Skin of body (tissue), 2 donors: Measurements from ENCODE around the gene LRRC37A3. TPM values are rescaled to one million over a fixed set of nuclear protein-coding genes. Genes with fewer than 3 reads are reported as not detected.
A peak's percentile ranks its signal among the peaks of the same experiment; 100 is the strongest.
"Not testable (repeated sequence)": the region's sequence is repeated elsewhere in the genome, so short reads cannot be mapped to it uniquely, and the experiment has no call there.

Experiments
- DNase-seq: peaks from one replicate; lab custom pipeline; 2025; lab: John Stamatoyannopoulos, UW
- total RNA-seq: library from RNA; depleted of rRNA; stranded (reverse); fragments of >200 nt; gene quantifications from one replicate; pipeline ENCODE4 v1.2.3, GENCODE V29; 2014

The LRRC37A3 gene
- total RNA-seq, 1 donor from 2014 or later, result 10.6 TPM

DNA sequence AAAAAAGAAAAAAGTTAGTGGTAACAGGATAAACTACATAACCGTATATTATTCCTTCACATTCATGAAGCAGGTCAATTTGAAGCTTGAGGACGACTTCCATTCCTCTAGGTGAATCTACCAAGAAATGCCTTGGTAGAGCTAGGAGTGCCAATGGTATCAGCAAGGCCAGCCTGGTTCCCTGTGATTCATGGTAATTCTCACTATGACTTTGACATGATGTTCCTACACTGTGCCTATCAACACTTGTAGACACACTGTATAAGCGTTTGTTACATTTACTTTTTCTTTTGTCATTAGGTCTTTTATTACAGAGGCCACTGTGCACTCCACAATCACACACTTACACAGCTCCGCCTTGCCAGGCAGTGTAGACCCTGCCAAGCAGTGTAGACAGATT is 7.2 kb upstream of the LRRC37A3 start:
- DNase-seq, result not testable (repeated sequence)

DNA sequence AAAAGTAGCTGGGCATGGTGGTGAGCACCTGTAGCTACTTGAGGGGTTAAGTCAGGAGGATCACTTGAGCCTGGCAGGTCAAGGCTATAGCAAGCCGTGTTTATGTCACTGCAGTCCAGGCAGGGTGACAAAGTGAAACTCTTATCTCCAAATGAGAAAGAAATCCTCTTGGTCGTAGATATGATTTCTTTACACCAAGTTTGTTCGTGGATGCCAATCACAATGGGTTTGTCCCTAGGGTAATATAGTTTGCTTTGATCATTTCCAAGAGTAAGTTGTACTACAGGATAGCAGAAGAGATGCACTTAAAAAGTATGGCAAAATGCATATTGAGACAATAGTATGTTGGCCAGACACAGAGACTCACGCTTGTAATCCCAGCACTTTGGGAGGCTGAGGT is 6.0 kb upstream of the LRRC37A3 start:
- DNase-seq, result not testable (repeated sequence)

GRCh38 chr17:64923051-64923568 is 3.8 kb upstream of the LRRC37A3 start:
- DNase-seq, result not testable (repeated sequence)

DNA sequence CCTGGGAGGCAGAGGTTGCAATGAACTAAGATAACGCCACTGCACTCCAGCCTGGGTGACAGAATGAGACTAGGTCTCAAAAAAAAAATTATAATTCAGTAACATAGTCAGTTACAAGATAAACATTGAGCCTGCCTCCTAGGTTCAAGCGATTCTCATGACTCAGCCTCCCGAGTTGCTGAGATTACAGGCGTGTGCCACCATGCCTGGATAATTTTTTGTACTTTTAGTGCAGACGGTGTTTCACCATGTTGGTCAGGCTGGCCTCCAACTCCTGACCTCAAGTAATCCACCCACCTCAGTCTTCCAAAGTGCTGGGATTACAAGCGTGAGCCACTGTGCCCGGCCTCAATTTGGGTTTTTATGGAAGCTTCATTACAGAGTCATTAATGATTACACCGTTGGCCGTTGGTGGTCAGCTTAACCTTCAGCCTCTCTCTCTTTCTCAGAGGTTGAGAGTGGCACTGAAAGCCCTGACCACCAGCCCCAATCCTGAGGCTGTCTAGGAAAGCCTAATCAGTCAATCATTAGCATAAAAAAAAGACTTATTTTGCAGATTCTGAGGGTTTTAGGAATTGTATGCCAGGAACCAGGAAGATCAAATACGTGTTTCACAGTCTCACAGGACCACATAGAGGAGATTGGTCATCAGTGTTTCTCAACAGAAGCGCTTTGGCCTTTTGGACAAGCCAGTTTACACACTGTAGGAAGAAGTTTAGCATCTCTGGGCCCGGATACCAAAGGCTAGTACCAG is 1.3 kb upstream of the LRRC37A3 start:
- DNase-seq, result no peak

DNA sequence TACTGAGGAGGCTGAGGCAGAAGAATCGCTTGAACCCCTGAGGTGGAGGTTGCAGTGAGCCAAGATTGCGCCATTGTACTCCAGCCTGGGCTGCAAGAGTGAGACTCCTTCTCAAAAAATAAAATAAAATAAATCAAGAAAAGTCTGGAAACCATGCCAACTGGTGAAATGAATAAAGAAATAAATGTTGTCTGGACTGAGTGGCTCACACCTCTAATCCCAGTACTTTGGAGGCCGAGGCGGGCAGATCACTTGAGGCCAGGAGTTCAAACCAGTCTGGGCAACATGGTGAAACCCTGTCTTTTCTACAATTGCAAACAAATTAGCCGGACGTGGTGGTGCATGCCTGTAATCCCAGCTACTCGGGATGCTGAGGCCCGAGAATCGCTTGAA is 744 bp upstream of the LRRC37A3 start:
- DNase-seq, result no peak

DNA sequence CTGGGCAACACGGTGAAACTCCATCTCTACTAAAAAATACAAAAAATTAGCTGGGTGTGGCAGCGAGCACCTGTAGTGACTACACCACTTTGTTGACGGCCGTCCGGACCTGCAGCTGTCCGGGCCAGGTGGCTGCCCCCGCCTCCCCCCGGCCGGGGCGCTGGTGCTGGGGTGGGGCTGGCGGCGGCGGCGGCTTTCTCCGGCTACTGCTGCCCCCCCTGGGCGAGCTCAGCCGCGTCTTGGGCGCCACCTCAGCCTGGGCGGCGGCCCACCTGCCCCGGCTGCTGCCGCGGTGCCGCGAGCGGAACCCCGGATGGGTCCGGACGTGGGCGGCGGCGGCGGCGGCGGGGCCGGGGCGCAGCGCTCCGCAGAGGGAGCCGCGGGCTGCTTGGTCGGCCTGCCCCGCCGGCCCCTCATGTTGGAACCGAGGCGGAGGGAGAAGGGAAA is 413 bp downstream of the LRRC37A3 start:
- not testable (repeated sequence) for DNase-seq

DNA sequence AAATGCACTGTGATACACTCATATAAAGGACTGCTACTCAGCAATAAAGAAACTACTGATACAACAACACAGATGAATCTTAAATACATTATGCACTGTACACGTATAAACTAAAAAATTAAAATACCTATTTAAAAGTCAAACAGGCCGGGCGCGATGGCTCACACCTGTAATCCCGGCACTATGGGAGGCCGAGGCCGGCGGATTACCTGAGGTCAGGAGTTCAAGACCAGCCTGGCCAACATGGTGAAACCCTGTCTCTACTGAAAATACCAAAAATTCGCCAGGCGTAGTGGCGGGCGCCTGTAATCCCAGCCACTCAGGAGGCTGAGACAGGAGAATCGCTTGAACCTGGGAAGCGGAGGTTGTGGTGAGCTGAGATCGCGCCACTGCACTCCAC is 1.7 kb downstream of the LRRC37A3 start:
- DNase-seq, result not testable (repeated sequence)

GRCh38 chr17:64915244-64915643 is 4.0 kb downstream of the LRRC37A3 start:
- not testable (repeated sequence) for DNase-seq

DNA sequence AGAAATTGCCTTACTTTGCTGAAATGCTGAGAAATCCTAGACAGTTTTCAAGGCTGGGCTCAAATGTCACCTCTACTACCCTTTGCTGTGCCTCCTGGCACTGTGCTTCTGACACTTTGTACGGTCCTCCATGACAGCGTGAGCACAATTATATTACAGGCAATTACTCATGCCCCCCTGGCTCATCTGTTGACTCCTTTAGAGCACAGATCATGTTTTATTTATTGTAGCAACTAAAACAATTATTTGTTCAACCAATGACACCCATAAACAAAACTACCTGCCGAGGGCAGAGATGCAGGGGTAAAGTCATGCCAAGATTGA is 9.1 kb downstream of the LRRC37A3 start:
- not testable (repeated sequence) for DNase-seq

- not testable (repeated sequence) for DNase-seq
Measured at GRCh38 chr17:64909511-64910190, 9.6 kb downstream of the LRRC37A3 start.

DNA sequence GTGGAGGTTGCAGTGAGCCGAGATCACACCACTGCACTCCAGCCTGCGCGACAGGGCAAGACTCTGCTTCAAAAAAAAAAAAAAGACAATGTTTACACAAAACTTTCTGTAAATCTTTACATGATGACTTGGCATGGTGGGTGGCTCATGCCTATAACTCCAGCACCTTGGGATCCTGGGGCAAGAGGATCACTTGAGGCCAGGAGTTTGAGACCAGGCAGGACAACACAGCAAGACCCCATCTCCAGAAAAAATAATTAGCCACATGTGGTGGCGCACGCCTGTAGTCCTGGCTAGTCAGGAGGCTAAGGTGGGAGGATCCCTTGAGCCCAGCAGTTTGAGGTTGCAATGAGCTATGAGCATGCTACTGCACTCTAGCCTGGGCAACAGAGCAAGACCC is 15.2 kb downstream of the LRRC37A3 start:
- not testable (repeated sequence) for DNase-seq

DNA sequence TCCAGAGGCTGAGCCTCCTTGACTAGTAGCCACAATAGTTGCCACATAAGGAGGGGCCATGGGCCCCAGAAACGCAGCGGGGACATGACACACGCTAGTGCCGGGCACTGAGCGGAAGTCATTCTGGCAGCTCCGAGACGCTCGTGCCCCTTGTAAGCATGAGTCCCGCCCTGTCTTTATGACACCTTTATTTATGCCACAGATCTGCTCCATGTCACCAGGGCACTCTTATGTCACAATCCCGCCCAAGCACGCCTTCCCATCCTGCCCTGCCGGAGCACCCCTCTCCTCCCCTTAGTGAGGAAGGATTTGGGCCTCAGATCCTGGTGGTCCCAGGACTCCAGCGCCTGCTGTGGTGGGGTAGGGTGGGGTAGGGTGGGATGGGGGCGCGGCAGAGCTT is 22.1 kb downstream of the LRRC37A3 start:
- DNase-seq, result not testable (repeated sequence)

GRCh38 chr17:64874210-64874609 is 45.1 kb downstream of the LRRC37A3 start:
- not testable (repeated sequence) for DNase-seq

DNA sequence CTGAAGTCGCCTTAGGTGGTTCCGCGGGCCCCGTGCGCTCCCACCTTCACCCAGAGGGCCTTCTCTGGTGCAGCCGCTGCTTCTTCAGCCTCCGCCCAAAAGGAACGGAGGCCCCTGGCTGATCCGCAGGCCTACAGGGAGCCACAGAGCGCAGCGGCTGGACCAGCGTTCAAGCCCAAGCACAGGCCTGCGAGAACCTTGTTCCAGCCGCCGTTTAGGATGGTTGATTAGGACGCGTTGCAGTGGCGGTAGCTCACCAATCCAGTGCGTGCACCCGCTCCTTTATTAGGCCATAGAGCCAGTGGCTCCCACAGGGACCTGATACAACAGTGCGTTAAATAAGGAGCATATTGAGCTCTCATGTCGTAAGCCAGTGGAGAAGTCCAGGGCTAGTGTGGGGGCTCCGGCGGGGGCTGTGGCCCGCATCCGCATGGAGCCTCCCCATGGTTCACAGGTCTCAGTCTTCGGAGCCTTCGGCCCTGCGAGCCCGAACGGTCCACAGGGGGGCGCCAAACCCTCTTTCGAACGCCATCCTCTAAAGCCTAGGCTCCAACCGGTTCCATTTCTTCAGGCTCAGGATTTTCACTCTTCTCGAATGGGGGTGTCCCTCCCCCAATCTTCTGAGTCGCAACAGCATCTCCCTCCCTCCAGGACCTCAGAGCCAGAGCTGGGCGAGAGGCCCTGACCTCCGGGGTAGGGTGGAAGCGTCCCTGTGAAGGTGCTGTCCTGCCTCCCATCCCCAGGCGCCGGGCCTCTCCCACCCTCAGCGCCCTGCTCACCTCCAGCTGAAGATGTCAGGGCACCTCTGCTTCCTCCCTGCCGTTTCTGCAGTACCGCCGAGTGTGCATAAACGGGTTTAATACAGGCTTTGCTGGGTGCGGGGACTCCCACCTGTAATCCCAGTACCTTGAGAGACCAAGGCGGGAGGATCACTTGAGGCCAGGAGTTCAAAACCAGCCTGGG is 71.5 kb downstream of the LRRC37A3 start:
- DNase-seq, result not testable (repeated sequence)

DNA sequence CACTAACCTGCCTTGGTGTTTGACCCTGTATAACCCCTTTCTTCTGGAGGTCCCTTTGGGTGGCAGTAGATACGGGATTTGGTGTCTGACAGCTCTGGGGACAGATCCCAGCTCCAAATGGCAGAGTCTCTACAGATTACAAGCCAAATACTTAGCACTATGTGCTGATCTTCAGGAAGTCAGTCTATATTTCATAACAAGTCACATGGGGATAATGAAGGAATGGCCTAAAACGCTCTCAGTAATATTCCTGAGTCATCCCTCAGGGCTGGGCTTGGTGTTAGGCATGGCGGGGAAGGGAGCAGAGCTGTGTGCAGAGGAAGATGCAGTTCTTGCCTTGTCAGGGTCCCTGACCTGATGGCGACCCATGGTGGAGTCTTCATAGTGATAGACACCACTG is 72.4 kb downstream of the LRRC37A3 start:
- not testable (repeated sequence) for DNase-seq

GRCh38 chr17:64843918-64844317 is 75.4 kb downstream of the LRRC37A3 start:
- not testable (repeated sequence) for DNase-seq

DNA sequence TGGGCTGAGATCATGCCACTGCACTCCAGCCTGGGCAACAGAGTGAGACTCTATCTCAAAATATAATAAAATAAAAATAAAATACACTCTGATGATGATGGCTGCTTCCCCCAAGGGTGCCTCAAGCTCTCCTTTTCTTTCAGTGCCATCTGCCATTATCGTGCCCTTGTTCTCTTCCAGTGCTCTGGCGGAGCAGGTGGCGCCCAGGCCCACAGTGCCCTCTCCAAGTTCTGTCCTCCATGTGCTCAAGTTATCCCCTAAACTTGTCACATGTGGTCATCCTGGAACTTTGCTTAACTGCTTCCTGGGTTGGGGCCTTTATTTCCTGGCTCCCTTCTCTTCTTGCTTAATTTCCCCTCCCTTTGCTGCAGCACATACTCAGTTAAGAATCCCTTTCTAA is 76.4 kb downstream of the LRRC37A3 start:
- not testable (repeated sequence) for DNase-seq

DNA sequence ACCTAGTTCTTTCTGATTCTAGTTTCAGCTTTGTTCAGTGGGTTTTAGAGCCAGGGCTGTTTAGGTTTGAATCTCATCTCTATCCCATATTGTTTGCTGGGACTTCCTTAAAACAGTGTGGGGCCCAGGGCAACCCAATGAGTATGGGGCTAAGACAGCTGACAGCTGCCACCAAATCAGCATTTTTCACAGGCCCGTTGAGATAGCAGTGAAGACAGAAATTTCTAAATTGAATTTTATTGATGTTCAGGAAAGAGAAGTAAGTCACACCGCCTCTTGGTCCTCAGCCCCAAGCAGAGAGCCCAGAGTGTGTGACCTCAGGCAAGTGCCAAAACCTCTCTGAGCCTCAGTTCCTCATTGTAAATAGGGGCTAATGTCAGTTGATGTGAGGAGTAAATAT is 78.3 kb downstream of the LRRC37A3 start:
- DNase-seq, result not testable (repeated sequence)

DNA sequence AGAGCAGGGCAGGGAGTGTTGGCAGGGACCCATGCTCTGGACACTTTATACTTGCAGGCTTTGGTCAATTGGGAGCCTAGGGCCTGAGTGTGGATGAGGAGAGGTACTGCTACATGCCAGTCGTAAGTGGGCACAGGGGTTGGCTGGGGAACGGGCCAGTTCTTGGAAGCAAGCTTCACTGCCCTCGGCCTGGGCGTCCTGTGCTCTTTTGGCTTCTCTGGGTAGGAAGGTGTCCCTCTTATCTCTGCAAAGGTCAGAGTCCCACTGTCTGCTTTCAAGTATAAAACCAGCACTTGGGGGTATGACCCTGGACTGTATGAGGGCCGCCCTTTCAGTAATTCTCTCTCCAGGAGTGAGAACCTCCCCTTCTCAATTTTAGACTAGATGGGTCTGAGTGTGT is 80.8 kb downstream of the LRRC37A3 start:
- not testable (repeated sequence) for DNase-seq

DNA sequence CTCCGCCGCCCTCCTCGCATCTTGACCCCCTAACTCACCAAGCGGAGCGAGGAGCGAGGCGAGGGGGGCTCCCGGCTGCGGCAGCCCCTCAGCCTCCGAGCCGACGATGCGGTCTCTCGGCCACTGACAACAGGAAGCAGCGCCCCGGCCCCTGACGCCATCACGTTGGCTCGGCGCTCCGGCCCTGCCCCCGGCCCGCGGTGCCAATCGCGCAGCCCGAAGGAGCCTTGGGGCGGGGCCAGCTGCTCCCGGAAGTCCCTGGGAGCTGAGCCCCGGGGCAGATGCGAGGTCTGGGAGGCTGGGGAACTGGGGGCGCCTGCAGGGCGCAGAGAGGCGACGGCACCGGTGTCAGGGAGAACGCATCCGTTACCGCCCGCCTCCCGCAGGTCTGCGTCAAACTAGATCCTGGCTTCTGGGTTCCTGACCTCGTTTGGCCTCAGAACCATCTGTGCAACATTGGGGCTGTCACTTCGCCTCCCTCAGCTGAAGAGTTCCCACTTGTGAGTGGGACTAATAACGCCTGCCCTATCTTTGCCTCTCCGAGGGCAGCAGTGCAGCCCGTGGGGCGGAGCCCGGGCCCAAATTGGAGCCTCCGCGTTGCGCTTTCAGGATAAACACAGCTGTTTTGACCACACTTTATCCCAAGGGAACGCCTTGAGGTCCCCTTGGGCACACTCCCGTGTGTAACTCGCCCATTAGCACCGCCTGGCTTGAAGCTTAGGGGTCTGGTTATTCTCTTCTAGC is 82.1 kb downstream of the LRRC37A3 start:
- peak; percentile 13 for DNase-seq

DNA sequence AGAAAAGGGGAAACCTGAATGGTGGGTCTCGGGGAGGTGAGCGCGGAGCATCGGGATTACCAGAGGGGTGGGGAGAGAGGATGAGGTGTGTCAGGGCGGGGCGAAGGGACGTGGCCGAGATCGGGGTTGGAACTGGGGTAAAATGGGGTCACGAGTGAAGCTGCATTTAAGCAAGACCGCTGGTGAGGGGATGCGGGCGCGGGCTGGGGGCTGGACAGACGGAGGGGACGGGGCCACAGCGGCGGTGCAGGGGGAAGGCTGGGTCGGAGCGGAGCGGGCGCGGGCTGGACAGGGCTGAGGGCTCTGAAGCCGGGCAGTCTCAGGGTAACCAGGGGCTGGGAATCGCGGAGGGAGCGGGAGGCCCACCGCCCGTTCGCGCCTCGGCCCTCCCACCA is 82.7 kb downstream of the LRRC37A3 start:
- not testable (repeated sequence) for DNase-seq
